ENCODE data around the gene RERE. TPM values are rescaled to one million over a fixed set of nuclear protein-coding genes. Genes with fewer than 3 reads are reported as not detected.
A peak's percentile ranks its signal among the peaks of the same experiment; 100 is the strongest.

The RERE gene
- total RNA-seq, 1 donor from 2014 or later, result 80.3 TPM

DNA sequence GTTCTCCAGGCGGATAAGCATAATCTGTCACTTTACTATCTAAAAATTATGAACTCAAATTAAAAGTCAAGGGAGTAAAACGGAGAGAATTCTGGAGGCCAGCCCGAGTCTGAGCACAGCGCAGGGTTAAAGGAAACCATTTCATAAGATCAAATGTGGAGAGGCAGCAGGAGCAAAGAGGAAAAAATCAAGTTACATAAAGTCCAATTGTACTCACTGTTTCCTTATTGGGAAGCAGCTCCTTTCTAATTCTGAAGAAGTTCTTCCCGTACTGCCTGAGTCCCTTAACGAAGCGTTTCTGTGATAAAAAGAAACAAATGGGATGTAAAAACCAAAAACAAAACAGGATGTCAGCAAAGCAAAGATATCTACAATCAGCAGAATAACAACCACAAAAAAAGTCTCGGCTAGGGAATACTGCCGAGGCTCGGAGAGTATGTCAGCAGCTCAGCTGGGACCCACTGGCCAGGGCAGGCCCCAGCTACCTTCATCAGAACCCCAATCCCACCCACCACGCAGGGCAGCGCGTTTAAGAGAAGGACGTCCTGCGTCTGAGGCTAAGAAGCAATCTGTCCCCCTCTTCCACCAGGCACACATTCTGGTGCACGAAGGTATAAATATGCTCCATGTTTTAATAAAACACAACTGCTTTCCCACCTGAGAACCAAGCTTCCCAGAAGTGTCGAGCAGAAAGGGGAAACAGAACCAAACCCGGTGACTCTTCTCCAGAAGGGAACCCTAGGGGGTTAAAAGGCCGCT is 394.8 kb downstream of the RERE start:
- intact Hi-C loops (cut with DNase I), result no loop called here
- no peaks in the 10 kb centered on the region for H3K36me3 ChIP-seq
- H3K27me3 ChIP-seq, result no peaks in the 10 kb centered on the region
- peak; percentile 38 to 60 for TF ChIP-seq POLR2AphosphoS5 (IDR thresholded peaks at IDR 0.05; ENCODE audit: insufficient read depth in 1 of 2, low read depth in 1 of 2)
- TF ChIP-seq POLR2A (IDR thresholded peaks at IDR 0.05), result no peak
- TF ChIP-seq, protein P1, sequence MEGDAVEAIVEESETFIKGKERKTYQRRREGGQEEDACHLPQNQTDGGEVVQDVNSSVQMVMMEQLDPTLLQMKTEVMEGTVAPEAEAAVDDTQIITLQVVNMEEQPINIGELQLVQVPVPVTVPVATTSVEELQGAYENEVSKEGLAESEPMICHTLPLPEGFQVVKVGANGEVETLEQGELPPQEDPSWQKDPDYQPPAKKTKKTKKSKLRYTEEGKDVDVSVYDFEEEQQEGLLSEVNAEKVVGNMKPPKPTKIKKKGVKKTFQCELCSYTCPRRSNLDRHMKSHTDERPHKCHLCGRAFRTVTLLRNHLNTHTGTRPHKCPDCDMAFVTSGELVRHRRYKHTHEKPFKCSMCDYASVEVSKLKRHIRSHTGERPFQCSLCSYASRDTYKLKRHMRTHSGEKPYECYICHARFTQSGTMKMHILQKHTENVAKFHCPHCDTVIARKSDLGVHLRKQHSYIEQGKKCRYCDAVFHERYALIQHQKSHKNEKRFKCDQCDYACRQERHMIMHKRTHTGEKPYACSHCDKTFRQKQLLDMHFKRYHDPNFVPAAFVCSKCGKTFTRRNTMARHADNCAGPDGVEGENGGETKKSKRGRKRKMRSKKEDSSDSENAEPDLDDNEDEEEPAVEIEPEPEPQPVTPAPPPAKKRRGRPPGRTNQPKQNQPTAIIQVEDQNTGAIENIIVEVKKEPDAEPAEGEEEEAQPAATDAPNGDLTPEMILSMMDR (IDR thresholded peaks at IDR 0.05), result no peak
- H3K27ac ChIP-seq, result peak overlapping the region; percentile 99
- no peaks in the 10 kb centered on the region for H3K9me3 ChIP-seq
- H3K4me1 ChIP-seq, result peaks cover 49% of the 10 kb centered on the region
- peak overlapping the region; percentile 71 to 83 for H3K4me3 ChIP-seq
- DNase-seq (ENCODE audit: extremely low spot score in 2 of 2), result no peak

- Histone ChIP-seq H3K27ac (peak overlapping the region; percentile 99), H3K36me3 (peaks cover 0 to 4% of the 10 kb centered on the region in 2 donors), H3K4me1 (peaks cover 59% of the 10 kb centered on the region), H3K4me3 (peak overlapping the region; percentile 71 to 83), H3K9me3 (no peaks in the 10 kb centered on the region), H3K27me3 (no peaks in the 10 kb centered on the region)
- TF ChIP-seq, protein P1 (IDR thresholded peaks at IDR 0.05), result no peak
- TF ChIP-seq POLR2AphosphoS5 (IDR thresholded peaks at IDR 0.05; ENCODE audit: insufficient read depth in 1 of 2, low read depth in 1 of 2) (no peak), POLR2A (IDR thresholded peaks at IDR 0.05) (no peak)
- intact Hi-C loops (cut with DNase I), result no loop called here
- no peak for DNase-seq (ENCODE audit: extremely low spot score in 2 of 2)
Measured at GRCh38 chr1:8421721-8422120, 395.7 kb downstream of the RERE start.

GRCh38 chr1:8420318-8420717 is 397.1 kb downstream of the RERE start:
- TF ChIP-seq POLR2A (IDR thresholded peaks at IDR 0.05) (no peak), POLR2AphosphoS5 (IDR thresholded peaks at IDR 0.05; ENCODE audit: insufficient read depth in 1 of 2, low read depth in 1 of 2) (no peak)
- TF ChIP-seq, protein P1 (IDR thresholded peaks at IDR 0.05), result no peak
- H3K27ac ChIP-seq, result peak overlapping the region; percentile 99
- no peak for DNase-seq (ENCODE audit: extremely low spot score in 2 of 2)
- intact Hi-C loops (cut with DNase I), result no loop called here
- H3K4me1 ChIP-seq, result peaks cover 71% of the 10 kb centered on the region
- peaks cover 4 to 7% of the 10 kb centered on the region in 2 donors for H3K36me3 ChIP-seq
- H3K4me3 ChIP-seq, result peak overlapping the region; percentile 71 to 83
- no peaks in the 10 kb centered on the region for H3K9me3 ChIP-seq
- no peaks in the 10 kb centered on the region for H3K27me3 ChIP-seq

GRCh38 chr1:8419861-8420260 is 397.6 kb downstream of the RERE start:
- Histone ChIP-seq H3K27ac (peak overlapping the region; percentile 99), H3K27me3 (no peaks in the 10 kb centered on the region), H3K4me1 (peaks cover 71% of the 10 kb centered on the region), H3K36me3 (peaks cover 4 to 7% of the 10 kb centered on the region in 2 donors), H3K4me3 (peak overlapping the region; percentile 71 to 83), H3K9me3 (no peaks in the 10 kb centered on the region)
- TF ChIP-seq POLR2A (IDR thresholded peaks at IDR 0.05) (no peak), POLR2AphosphoS5 (IDR thresholded peaks at IDR 0.05; ENCODE audit: insufficient read depth in 1 of 2, low read depth in 1 of 2) (no peak)
- TF ChIP-seq, protein P1 (IDR thresholded peaks at IDR 0.05), result no peak
- no peak for DNase-seq (ENCODE audit: extremely low spot score in 2 of 2)
- intact Hi-C loops (cut with DNase I), result no loop called here

GRCh38 chr1:8419172-8419571 is 398.3 kb downstream of the RERE start:
- peak overlapping the region; percentile 71 to 83 for H3K4me3 ChIP-seq
- H3K27me3 ChIP-seq, result no peaks in the 10 kb centered on the region
- intact Hi-C loops (cut with DNase I), result no loop called here
- peak overlapping the region; percentile 99 for H3K27ac ChIP-seq
- peaks cover 4 to 11% of the 10 kb centered on the region in 2 donors for H3K36me3 ChIP-seq
- no peak for DNase-seq (ENCODE audit: extremely low spot score in 2 of 2)
- peaks cover 71% of the 10 kb centered on the region for H3K4me1 ChIP-seq
- H3K9me3 ChIP-seq, result no peaks in the 10 kb centered on the region
- TF ChIP-seq, protein P1 (IDR thresholded peaks at IDR 0.05), result no peak
- no peak for TF ChIP-seq POLR2AphosphoS5 (IDR thresholded peaks at IDR 0.05; ENCODE audit: insufficient read depth in 1 of 2, low read depth in 1 of 2)
- no peak for TF ChIP-seq POLR2A (IDR thresholded peaks at IDR 0.05)
